Occipital lobe (tissue), 2 donors: ENCODE data around the gene MCF2L2. TPM values are rescaled to one million over a fixed set of nuclear protein-coding genes. Genes with fewer than 3 reads are reported as not detected.
A peak's percentile ranks its signal among the peaks of the same experiment; 100 is the strongest.
"Not testable (repeated sequence)": the region's sequence is repeated elsewhere in the genome, so short reads cannot be mapped to it uniquely, and the experiment has no call there.

Experiments used
- DNase-seq: peaks from one replicate; lab custom pipeline; 2025; lab: John Stamatoyannopoulos, UW
- total RNA-seq: library from RNA; depleted of rRNA; stranded (reverse); fragments of >200 nt; gene quantifications from one replicate; pipeline ENCODE4 v1.2.3, GENCODE V29; 2014

Gene MCF2L2, protein sequence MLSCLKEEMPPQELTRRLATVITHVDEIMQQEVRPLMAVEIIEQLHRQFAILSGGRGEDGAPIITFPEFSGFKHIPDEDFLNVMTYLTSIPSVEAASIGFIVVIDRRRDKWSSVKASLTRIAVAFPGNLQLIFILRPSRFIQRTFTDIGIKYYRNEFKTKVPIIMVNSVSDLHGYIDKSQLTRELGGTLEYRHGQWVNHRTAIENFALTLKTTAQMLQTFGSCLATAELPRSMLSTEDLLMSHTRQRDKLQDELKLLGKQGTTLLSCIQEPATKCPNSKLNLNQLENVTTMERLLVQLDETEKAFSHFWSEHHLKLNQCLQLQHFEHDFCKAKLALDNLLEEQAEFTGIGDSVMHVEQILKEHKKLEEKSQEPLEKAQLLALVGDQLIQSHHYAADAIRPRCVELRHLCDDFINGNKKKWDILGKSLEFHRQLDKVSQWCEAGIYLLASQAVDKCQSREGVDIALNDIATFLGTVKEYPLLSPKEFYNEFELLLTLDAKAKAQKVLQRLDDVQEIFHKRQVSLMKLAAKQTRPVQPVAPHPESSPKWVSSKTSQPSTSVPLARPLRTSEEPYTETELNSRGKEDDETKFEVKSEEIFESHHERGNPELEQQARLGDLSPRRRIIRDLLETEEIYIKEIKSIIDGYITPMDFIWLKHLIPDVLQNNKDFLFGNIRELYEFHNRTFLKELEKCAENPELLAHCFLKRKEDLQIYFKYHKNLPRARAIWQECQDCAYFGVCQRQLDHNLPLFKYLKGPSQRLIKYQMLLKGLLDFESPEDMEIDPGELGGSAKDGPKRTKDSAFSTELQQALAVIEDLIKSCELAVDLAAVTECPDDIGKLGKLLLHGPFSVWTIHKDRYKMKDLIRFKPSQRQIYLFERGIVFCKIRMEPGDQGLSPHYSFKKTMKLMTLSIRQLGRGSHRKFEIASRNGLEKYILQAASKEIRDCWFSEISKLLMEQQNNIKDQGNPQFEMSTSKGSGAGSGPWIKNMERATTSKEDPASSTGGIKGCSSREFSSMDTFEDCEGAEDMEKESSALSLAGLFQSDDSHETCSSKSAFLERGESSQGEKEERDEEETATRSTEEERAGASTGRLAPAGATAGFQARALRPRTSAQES
- total RNA-seq, result 34.5 TPM

DNA sequence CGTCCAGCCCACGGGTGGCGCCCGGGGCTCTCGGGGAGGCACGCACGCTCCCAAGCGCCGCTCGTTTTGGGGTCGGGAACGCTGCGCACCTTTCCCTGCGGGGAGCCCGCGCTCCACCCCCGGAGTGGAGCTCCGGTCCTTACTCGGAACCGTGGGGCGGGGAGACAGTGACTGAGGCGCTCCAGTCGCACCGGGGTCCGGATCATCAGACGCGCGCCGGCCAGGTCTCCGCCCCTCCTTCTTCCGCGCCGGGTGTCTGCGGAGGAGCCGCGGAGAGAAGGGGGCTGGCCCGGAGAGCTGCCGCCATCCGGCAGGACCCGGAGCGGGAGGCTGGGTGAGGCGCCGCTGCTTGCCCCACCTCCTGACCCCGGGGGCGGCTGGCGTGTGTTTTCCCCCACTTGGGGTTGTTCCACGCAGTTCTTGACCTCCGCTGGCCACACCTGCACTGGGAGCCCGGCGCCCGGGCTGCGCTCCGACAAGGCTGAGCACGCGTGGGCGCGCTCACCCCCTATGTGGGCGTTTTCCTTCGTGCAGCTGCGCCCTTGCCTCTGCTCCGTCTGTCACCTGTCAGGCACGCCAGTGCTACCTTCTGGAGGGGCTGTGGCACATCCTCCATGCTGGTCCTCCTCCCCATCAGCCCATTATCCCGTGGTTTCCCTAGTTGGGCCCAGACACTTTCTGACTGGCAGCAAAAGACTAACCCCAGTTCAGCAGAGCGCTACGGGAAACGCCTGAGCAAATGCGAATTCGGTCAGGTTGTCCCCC is at the start of gene MCF2L2:
TSS of gene MCF2L2 (minus strand) at position 173 of the 765 bp plus-strand sequence. CDS start 642 bp downstream, outside the sequence.
- peak; percentile 62 for DNase-seq

DNA sequence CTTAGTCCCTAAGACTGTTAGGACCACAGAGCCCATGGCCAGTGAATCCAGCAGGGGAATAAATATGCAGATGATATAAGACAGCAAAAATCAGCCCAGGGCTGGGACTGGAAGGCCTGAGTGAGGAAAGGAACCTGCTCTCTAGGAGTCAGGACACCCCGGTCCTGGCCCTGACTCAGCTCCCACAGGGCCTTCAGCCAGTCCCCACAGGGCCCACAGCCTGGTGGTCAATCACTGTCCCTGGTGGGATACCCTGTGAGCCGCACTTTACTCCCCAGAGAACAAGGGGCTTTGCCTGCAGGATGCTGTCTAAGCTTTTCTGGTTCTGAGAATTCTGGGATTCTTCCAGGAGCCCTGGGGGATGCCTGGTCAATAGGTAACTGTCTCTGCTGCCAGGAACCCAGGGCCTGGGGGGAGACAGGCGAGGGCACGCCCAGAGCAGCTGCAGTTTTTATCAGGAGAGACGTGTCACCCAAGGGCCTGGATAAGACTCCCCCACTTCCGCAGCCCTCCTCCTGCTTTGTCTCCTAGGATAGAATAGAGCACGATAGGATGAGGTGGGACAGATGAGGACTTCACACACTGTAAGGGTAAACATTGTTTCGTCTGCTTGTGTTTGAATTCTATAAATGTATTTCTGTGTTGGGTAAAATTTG is 49.5 kb upstream of the MCF2L2 start:
- DNase-seq, result no peak

DNA sequence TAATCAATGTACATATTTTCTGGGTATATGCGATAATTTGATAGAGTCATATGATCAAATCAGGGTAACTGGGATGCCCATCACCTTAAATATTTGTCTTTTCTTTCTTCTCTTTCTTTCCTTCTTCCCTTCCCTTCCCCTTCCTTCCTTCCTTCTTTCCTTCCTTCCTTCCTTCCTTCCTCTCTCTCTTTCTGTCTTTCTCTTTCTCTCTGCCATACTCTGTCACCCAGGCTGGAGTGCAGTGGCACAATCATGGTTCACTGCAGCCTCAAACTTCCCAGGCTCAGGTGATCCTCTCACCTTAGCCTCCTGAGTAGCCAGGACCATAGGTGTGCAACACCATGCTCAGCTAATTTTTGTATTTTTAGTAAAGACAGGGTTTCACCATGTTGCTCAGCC is 47.3 kb upstream of the MCF2L2 start:
- DNase-seq, result not testable (repeated sequence)

DNA sequence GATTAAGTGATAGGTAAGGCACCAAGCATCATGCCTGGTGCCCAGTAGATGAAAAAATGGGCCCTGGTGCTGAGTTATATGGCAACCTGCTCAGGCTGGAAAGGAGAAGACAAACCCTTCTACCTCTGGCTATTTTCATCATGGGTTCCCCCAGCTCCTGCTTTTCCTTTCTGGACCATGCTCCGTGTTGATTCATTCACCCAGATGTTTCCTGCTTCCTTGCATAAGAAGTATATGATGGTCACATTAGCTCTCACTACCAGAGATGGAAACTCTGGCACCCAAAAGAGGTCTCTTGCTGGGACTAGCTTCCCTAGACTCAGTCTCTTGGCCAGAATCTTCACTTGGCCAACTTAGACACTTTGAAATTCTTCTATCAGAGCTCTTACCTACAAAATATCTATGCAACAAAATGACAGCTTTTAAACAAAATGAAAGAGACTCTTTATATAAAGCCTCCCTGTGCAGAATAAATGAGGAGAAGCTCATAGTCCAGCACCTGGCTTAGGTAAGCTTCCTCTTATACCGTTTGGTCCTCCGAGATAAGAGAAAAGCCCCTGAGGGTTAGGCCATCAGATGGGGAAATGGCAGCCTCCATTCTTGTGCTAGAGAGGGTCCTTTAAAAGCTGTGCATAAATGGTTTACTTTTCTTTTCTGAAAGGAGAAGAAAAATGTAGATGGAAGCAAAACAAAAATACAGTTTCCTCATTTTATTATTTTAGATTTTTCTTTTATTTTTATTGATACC is 46.8 kb upstream of the MCF2L2 start:
- DNase-seq, result no peak

DNA sequence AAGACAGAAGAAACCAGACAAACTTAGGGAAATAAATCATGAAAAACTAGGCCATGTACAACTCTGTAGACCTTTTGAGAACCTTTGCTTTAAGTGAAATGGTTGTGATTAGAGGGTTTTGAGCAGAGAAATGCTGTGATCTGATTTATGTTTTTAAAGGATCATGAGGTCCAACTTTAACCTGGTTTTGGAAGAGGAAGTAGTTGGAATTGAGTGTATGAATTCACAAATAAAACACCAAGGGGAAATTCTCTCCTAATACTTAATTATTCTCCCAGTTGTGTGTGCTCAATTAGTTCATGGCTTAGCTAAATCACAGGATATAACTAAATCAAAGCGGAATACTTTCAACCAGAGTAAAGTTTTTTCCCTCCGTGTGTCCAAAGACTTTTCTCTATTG is 45.5 kb upstream of the MCF2L2 start:
- no peak for DNase-seq

DNA sequence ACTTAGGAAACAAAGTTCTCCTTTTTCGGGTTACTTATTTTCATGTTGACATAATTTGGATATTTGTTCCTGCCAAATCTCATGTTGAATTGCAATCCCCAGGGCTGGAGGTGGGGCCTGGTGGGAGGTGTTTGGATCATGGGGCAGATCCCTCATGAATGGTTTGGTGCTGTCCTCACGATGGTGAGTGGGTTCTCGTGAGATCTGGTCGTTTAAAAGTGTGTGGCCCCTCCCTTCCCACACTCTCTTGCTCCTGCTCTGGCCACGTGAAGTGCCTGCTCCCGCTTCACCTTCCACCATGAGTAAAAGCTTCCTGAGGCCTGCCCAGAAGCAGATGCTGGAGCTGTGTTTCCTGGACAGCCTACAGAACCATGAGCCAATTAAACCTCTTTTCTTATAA is 43.7 kb upstream of the MCF2L2 start:
- no peak for DNase-seq

DNA sequence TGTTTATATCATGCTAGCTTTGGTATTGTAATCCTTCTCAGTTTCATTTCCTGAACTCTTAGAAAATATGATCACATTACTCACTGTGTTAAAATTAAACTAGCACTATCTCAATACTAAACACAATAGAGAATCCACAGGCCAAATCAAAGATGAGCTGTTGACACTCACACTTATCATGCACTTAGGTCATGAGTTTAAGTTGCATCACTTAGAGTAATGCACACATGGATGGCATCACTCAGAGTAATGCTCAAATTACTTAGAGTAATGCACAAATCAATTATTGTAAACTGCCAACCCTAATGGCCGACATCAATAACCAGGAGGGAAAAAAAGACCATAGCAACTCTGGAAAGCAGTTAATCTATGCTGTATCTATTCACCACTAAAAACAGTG is 40.0 kb upstream of the MCF2L2 start:
- DNase-seq, result no peak

DNA sequence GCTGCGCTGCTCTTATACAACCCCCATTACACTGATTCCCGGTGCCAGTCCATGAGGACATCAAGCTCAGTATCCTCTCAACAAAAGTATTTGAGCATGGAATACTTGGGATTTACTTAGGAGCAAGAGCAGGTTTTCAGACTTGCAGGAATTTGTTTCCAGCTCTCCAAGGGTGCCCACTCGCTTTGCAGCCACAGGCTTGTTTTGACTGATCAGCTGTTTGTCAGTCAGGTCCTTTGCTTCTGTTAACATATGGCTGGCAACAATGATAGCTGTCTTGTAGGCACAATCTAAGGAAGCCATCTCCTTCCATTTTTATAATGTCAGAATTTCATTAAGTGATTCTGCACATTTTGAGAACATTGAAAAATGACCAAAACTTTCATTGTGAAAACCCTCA is 38.2 kb upstream of the MCF2L2 start:
- DNase-seq, result no peak

DNA sequence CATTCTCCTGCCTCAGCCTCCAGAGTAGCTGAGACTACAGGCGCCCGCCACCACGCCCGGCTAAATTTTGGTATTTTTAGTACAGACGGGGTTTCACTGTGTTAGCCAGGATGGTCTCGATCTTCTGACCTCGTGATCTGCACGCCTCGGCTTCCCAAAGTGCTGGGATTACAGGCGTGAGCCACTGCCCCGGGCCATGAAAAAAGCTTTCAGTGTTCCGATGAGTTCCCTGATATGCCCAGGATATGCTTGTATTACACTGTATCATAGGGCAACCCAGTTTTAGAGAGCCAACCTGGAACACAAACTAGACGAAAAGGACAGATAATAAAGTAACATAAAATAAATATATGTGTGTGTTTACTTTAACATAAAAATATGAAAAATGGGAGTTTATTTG is 37.3 kb upstream of the MCF2L2 start:
- not testable (repeated sequence) for DNase-seq

DNA sequence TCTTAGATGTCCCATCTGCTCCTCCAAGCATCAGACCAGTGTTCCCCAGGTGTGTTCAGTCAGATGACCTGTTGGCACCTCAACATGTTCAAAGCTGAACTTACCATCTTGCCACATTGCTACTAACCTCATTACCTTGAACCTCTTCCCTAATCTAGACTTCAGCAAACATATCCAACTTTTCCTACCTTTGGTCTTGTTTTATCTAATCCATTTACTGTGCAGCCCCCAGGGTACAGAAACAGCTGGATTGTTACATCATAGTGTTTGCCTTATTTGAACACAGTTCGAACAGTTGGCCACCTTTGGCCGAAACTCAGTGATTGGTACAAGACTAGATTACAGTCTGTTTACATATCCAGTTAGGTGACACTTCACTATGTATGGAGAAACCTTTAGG is 36.1 kb upstream of the MCF2L2 start:
- DNase-seq, result no peak

DNA sequence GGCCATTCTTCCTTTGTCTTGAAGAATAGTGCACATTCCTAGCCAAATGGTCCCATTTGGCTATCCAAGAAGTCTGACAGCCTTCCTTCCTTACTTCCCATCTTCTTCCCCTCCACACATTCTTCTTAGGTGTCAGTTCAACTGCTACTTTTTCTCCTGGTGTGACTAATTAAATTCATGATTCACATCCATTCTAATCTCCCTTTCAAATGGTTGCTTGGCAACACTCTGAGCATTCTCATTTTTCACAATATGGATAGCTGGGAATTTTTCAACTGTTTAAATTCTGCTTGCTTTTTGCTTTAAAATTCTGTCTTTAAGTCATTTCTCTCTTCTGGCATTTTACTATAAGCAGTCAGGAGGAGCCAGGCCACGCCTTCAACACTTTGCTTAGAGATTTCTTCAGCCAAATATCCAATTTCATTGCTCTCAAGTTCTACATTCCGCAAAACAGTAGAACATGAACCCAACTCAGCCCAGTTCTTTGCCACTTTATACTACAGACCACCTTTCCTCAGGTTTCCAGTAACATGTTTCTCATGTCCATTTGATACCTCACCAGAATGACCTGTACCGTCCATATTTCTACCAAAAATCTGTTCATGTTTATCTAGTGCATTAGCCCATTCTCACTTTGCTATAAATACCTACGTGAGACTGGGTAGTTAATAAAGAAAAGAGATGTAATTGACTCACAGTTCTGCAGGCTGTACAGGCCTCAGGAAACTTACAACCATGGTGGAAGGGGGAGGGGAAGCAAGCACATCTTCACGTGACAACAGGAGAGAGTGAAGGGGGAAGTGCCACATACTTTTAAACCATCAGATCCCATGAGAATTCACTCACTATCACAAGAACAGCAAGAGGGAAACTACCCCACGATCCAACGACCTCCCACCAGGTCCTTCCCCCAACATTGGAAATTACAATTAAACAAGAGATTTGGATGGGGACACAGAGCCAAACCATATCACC is 31.9 kb upstream of the MCF2L2 start:
- DNase-seq, result no peak

DNA sequence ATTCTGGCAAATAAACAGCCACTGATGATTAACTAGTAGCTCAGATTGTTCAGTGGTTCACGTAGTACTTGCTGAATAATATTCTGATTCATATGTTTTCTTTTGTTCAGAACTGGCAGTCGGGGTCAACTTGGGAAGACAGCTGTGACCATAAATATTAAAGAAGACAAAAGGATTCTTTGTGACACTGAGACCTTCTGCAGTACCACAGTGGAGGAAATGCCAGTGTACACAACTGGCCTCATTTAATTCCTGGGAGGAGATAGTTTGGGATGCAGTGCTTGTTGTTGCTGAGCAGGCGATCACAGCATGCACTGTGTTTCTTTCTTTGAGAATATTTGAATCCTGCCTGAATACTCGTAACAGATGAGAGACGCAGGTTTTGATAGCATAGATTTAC is 26.7 kb upstream of the MCF2L2 start:
- DNase-seq, result peak; percentile 32

DNA sequence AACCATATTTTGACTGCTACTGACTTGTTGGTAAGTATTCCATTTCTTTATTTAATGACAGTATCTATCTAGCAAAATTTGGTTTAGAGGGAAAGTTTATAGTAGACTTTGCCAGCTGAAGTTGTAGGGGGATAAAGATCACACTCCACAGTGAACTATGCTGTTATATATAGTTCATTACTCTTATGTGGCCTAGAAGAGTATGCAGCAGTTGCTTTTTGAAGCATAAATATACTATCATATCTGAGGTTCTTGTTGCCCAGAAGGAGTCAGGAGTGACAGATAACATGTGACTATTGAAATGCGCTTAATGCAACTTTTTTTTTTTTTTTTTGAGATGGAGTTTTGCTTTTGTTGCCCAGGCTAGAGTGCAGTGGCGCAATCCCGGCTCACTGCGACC is 25.6 kb upstream of the MCF2L2 start:
- no peak for DNase-seq

DNA sequence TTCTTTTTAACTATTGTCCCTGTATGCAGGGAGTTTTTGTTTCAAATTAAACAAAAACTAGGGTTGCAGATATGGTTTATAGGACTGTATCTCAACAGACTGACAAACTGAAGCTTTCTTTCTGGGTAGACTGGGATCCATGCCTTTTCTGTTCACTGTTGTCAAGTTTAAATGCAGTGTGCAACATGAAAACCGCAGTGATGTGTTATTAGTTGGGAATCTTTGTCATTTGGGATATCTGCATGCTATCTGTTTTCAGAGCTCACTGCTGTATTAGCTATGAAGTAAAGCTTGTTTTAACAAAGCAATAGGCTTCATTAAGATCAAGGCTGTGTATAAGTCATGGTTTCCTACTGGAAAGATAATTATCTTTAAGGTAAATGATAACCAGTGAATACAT is 21.4 kb upstream of the MCF2L2 start:
- no peak for DNase-seq

DNA sequence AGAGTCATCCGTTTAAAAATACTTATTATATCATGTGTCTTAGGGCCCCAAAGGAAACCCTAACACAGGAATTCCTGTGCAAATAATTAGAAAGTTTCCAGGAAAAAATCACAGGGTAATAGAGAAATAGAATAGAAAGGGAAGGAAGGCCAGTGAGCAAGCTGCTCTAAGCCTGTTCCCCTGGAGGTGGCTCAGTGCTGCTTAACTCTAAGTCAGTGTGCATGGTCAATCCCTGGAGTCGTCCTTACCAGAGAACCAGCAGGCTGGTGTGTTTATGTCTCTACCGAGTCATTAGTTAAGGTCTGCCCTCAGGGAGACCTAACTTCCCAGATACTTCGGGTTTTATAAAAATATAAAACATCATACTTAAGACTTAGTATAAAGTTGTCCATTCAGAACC is 21.0 kb upstream of the MCF2L2 start:
- no peak for DNase-seq

DNA sequence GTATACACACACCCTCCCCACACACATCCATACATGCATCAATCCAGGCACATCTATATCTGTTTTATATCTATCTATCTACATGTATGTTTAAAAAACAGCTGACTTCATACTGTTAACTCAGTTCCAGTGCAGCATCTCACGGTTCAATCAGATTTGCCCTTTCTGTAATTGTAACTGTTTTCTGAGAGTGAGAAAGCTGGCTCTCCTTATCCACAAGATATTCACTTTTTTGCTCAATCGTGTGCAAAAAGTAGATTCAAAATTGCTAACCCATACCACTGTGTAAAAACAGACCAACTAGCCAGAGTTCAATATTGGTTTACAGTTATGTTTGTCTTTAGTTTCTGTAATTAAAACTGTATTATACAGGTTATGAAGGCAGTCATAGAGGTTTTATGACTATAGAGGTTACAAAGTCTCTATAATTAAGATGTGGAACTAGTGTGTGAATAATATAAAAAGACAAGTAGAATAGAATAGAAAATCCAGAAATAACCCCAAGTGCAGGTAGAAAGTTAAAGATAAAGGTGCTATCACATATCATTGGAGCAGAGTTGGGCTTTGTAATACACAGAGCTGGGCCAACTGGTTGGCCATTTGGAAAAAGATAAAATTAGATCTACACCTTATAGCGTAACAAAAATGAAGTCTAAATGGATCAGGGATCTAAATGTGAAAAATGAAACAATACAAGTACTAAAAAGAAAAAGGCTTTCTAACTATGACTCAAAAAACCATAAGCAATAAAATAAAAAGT is 20.1 kb upstream of the MCF2L2 start:
- DNase-seq, result no peak

DNA sequence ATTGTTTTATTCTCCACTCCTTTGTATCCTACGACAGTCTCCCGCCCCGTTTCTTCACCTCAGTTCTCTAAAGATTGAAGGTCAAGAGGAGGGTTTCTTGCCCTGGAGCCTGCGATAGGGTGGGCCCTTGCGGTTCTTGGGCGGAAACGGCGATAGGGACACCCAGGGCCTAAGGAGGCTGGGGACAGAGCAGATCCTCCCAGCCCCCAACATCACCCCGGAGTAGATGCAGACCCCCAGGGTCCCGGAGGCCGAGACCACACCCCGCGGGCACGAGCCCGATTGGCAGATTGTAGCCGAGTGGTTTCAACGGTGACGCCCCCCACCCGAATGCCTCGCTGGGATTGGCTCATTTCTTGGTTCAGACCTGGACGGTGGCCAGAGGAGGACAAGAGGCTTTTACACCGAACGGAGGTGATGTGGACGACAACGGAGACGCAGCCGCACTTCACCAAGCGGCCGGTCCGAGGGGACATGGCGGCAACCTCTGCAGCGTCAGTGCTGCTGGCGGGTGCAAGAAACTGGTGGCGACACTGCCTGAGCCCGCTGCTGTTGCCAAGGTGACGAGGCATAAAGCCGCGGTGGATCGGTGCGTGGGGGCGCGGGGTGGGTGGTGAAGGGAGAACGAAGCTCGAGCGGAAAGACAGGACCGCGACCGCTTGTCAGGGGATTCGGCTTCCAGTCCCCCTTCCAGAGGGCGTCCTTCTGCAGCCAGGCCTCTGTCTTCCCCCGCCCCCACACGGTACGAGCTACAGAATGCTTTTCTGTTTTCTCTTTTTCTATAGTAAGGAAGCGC is 19.0 kb upstream of the MCF2L2 start:
- peak; percentile 86 for DNase-seq
